Muscle of back (tissue), 11 donors: Measurements from ENCODE around the gene RICTOR. TPM values are rescaled to one million over a fixed set of nuclear protein-coding genes. Genes with fewer than 3 reads are reported as not detected.

ENCODE experiments used
- DNase-seq, 3 donors: peaks; one replicate each; pipeline versions ENCODE4 v3.0.0 to v3.0.0-alpha.2; 2013
- polyA plus RNA-seq, 10 donors: library from polyadenylated mRNA; unstranded; fragments of 120-200 nt; gene quantifications; one replicate each; pipeline ENCODE4 v1.2.1, GENCODE V29; 2013; ENCODE audit not compliant: insufficient read length in 10 of 10

RICTOR gene
- polyA plus RNA-seq, 10 donors, result 12.2 to 22.3 (median 17.8) TPM

GRCh38 chr5:38888041-38888440 is 186.2 kb downstream of the RICTOR start:
- no peak for DNase-seq

Other genes starting within 250 kb of the RICTOR start
- gene OSMR, start 228.4 kb downstream of the RICTOR start, polyA plus RNA-seq, result 1 to 10 TPM; 6.5 to 9.5 (median 8.6) TPM
- 10 to 100 TPM in 1 of 10 donors, 1 to 10 TPM in 9; 1.9 to 17.6 (median 2.8) TPM for gene FYB1, start 145.2 kb upstream of the RICTOR start, polyA plus RNA-seq